Right forelimb (tissue), 1 donor: ENCODE measurements around the gene ARID1B.

ENCODE experiments used
- DNase-seq: peaks from one replicate; pipeline ENCODE4 v3.0.0-alpha.2; 2018

The ARID1B gene

GRCh38 chr6:157119502-157120027, 342.4 kb downstream of the ARID1B start:
- no peak for DNase-seq

DNA sequence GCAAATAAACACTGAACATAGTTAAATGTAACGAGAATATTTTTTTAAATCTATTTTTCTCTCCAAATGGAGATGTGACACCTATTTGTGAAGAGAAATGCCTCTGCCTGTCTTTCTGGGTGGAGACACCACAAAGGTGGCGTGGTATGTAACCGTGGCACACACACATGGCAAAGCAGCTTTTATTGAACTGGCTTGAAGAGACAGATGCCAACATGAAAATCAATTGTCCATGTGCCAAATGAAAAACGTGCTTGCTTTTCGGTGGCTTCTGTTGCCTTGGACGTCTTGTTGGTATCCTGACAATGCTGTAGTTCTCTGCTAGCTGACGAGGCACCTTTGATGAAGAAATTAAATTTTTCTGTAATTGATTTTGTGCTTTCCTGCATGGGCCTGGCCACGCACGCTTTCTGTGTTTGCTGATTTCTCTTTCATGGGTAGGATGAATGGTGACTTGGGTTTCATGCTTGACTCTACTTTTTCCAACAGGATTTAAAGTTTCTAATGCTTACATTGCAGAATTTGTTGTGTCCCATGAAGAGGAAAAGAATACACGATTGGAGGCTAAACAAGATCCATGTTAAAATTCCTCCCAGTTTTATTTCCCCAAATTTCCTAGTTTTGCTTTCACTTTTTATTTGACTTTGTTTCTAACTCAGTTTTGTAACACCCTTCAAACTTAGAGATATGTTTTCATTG, 343.5 kb downstream of the ARID1B start:
- no peak for DNase-seq

GRCh38 chr6:157121897-157122296, 344.7 kb downstream of the ARID1B start:
- no peak for DNase-seq

GRCh38 chr6:157123234-157123633, 346.1 kb downstream of the ARID1B start:
- no peak for DNase-seq

- DNase-seq, result no peak
Measured at GRCh38 chr6:157124485-157125254, 347.5 kb downstream of the ARID1B start.

DNA sequence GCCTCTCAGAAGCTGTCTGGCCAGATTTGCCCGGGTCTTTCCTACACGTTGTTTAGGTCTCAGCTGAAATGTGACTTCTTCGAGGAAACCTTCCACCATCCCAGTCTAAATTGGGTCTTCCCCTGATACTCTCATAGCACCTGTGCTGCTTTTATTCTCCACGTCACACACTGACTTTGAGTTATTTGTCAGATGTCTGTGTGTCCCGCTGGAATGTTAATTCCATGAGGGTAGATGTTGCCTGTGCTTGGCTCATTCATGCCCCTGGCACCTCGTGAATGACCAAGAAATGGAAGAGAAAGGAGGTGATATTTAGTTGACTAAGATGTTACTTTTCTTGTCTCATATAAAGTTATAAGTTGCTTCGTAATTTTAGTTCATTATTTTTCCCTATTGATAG, 348.4 kb downstream of the ARID1B start:
- DNase-seq, result no peak

DNA sequence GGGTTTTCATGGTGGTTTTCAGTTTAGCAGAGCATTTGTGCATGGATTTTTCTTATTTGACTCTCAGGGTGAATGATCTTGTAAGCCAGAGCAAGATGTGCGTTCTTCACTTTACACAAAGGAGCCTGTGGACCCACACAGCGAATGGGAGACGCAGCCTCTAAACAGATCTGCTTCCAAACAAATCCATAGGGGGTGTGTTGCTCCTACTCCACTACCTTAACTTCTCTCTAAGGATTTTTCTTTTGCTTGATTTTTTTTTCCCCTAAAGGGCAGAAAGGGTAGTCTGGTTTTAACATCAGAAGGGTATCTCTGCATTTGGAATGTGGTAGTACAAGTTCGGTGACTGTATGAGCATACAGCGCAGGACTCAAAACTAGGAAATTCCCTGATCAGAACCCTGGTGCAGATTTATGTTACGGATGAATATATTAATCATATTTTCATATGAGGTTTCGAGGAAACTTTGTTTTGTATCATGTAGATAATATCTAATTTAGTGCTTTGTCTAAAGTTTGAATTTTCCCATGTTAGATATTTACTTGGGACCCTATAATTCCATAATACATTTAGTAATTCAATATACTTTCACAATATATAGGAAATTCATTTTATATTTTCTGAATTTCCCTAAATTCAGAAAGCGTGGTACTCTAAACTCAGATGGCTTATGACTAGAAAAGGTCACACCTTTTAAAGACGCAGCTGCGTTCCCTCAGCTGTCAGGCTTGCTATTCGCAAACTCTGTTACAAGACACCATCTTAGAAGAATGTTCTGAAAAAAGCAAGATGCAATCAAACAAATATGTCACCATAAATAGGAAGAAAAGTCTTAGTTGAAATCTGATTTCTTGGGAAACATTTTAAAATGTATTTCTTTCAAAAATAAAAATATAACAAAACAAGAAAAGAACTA, 349.3 kb downstream of the ARID1B start:
- DNase-seq, result no peak

DNA sequence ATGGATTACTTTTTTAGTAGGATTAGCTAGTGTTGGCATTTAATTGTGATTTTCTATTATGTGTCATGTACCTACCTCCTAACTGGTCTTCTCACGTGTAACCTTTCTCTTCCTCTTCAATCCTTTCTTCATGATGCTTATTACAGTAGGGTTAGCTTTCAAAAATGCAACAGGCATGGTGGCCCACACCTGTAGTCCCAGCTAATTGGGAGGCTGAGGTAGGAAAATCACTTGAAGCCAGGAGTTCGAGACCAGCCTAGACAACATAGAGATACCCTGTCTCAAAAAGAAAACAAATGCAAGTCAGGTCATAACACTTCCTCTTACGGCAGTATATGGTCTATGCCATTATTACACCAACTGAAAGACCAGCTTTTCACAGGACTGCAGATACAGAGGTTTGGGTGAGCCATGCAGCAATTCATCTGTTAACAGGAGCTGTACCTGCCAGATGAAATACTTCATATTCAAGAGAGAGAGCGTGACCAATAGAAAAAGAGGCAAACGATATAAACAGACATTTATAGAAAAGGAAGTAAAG, 351.1 kb downstream of the ARID1B start:
- no peak for DNase-seq

GRCh38 chr6:157131250-157131649, 354.1 kb downstream of the ARID1B start:
- no peak for DNase-seq

DNA sequence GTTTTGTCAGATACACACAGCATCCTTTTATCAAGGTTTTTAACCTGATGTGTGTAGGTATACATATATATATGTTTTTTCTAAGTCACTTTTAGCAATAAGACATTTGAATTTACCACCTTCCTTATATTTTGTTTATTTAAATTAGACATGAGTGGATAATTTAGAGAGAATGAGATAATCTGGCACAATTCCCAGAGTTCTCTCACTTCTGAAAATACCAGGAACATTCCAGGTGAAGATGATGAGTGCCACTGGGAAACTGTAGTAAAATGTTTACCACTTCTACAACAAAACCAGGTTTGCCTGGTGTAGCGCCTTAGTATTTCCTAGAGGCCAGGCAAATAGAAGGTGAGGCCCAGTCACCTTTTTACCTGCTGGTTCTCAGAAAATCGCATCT, 356.7 kb downstream of the ARID1B start:
- DNase-seq, result no peak

DNA sequence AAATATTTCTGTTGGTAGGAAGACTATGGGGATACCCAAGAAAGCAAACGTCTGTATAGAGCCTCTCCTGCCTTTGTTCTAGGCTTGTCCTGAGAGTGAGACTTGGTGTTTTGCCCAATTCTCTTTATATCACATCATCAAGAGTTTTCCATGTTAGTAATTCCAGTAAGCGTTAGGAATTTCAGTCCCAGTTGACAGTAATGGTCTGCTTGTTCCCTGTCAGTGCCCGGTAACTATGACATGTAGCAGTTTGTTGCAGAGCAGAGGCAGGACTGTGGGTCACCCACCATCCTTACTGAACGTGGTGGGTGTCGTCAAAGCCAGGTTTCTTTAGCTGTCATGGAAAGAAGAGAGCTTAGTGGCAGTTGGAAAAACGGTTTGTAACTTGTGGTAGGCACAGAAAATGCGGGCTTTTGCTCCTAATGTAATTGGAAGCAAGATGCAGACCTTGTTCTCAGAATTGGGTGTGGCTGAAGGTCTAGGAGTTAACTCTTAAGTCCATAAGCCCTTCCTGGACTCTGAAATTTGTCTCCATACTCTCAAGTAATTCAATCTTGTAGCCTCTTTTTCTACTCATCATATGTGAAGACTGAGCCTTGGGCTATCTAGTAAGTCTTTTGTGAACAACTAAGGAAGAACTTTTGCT, 357.3 kb downstream of the ARID1B start:
- no peak for DNase-seq

- no peak for DNase-seq
Measured at GRCh38 chr6:157135691-157136090, 358.5 kb downstream of the ARID1B start.

- DNase-seq, result no peak
Measured at GRCh38 chr6:157137501-157137900, 360.3 kb downstream of the ARID1B start.

DNA sequence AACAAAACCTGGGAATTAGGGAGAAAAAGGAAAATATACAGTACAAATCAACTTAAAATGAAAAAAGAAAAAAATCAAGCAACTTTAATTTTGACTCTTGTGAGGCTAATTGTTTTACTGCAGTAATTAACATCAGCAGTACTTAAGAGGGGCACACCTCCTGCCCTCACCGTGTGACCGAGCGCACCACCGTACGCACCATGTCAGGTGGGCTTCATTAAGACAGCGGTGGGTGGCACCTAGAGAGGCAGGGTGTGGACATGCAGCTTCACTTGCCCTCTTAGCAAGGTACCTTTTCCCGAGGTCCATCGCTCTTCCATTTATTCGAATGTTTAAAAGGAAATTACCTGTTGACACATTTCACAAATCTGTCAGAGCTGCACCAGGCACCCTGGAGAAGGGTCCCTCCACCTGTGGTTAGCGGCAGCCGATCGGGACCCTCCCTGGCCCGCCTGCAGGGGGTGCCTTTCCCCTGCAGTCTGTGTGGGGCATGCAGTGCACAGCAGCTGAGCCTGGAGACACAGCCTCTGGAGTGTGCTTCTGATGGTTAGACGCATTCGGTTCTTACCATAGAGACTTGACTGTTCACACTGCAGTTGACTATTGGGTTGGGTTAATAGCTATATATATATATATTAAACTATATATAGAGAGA, 362.0 kb downstream of the ARID1B start:
- DNase-seq, result no peak

- DNase-seq, result no peak
Measured at GRCh38 chr6:157143171-157143889, 366.2 kb downstream of the ARID1B start.

GRCh38 chr6:157143890-157144798, 367.0 kb downstream of the ARID1B start:
- DNase-seq, result no peak

DNA sequence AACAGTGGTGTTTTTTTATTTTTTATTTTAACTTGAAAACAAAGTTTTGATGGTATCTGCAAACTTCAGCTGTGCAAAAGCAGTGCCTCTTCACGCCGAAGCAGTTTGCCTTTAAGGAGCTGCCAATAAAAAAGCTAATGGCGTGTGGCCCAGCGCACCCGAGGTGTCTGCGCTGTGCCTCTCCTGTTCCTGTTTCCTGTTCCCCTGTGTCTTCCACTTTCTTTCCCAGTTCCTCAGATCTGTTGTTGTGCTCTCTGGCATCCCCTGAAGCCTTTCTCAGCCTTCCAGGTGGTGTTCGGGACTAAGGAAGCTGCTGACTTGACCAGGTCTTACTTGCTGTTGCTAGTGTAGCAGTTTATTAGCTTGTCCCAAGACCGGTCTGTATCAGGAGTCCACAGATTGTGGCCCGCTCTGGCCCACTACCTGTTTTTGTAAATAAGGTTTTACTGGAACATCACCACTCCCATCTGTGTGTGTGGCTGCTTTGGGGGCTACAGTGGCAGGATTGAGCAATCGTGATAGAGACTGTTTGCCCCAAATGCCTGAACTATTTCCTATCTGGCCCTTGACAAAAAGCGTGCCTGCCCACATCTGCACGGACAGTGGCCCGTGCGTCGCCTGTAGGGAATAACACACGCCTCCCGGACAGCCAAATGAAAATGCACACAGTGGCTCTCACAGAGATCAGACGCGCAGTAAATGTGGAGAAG, 367.8 kb downstream of the ARID1B start:
- no peak for DNase-seq

GRCh38 chr6:157145656-157146285, 368.6 kb downstream of the ARID1B start:
- DNase-seq, result no peak
